Endodermal cell (in vitro differentiated cells): ENCODE measurements around the gene ARFGAP1. TPM values are rescaled to one million over a fixed set of nuclear protein-coding genes. Genes with fewer than 3 reads are reported as not detected.

Experiments used
- DNase-seq: peaks from one replicate; pipeline ENCODE4 v3.0.0-alpha.2; 2017
- H3K27ac ChIP-seq: 2 replicates; pipeline ENCODE4 v1.5.1; 2013; ENCODE audit warnings: mild to moderate bottlenecking, low read depth, low read length, moderate library complexity
- H3K27me3 ChIP-seq: 2 replicates; pipeline ENCODE4 v1.6.1; 2013; ENCODE audit warnings: mild to moderate bottlenecking, low read length, moderate library complexity; ENCODE audit not compliant: insufficient read depth, control insufficient read depth, poor library complexity, severe bottlenecking
- H3K36me3 ChIP-seq: 2 replicates; pipeline ENCODE4 v1.7.0; 2013; ENCODE audit warnings: mild to moderate bottlenecking, low read length, moderate library complexity; ENCODE audit not compliant: control insufficient read depth, insufficient read depth
- H3K4me1 ChIP-seq: one replicate; pipeline ENCODE4 v1.7.0; 2013; ENCODE audit warnings: low read length; ENCODE audit not compliant: control insufficient read depth, insufficient read depth
- H3K4me3 ChIP-seq: 2 replicates; pipeline ENCODE4 v1.5.1; 2013; ENCODE audit warnings: mild to moderate bottlenecking, low read length, moderate library complexity
- H3K9ac ChIP-seq: 2 replicates; pipeline ENCODE4 v1.6.1; 2013; ENCODE audit warnings: mild to moderate bottlenecking, low read length, moderate library complexity; ENCODE audit not compliant: poor library complexity, severe bottlenecking; ENCODE audit errors: extremely low read depth
- H3K9me3 ChIP-seq: 2 replicates; pipeline ENCODE4 v1.6.1; 2013; ENCODE audit warnings: mild to moderate bottlenecking, low read length, moderate library complexity; ENCODE audit not compliant: control insufficient read depth
- H3K27ac Mint-ChIP-seq: 2 replicates; pipeline ENCODE4 v1.8.0; 2020; ENCODE audit warnings: mixed read lengths
- H3K27me3 Mint-ChIP-seq: 2 replicates; pipeline ENCODE4 v1.8.0; 2021; ENCODE audit warnings: mild to moderate bottlenecking, mixed read lengths; ENCODE audit not compliant: insufficient read depth
- H3K36me3 Mint-ChIP-seq: 2 replicates; pipeline ENCODE4 v1.8.0; 2020; ENCODE audit warnings: low read depth, mixed read lengths
- H3K4me1 Mint-ChIP-seq: 2 replicates; pipeline ENCODE4 v1.8.0; 2020; ENCODE audit warnings: mixed read lengths
- H3K4me3 Mint-ChIP-seq: 2 replicates; pipeline ENCODE4 v1.8.0; 2020; ENCODE audit warnings: mild to moderate bottlenecking, moderate library complexity, mixed read lengths
- H3K9me3 Mint-ChIP-seq: 2 replicates; pipeline ENCODE4 v1.8.0; 2020; ENCODE audit warnings: mild to moderate bottlenecking, mixed read lengths
- CTCF ChIP-seq: fragments of 200-600 bp; sonication (generic); conservative IDR thresholded peaks from 2 replicates; pipeline ENCODE4 v1.5.0; 2021; ENCODE audit warnings: antibody characterized with exemption, mild to moderate bottlenecking
- WGBS, 2 experiments: methylation state at CpG; one replicate each; pipeline versions ENCODE4 v1.1.5 to v1.1.7; 2013; ENCODE audit warnings: missing lambda C conversion rate in 2 of 2, mixed read lengths in 1 of 2; ENCODE audit not compliant: insufficient coverage in 1 of 2, insufficient read length in 1 of 2; 5-methylcytosine and 5-hydroxymethylcytosine counted together
- total RNA-seq, 2 donors: library from RNA; stranded (reverse); fragmentation: NEBNext Ultra II Directional in 1 of 2; extraction: Animal tissue kit (Norgen Biotek cat#: 25700) in 1 of 2; gene quantifications; 2 replicates in 1 of 2; 3 replicates in 1 of 2; pipeline ENCODE4 v1.2.1, GENCODE V29; 2021

The ARFGAP1 gene
- total RNA-seq, 2 donors from 2014 or later = 159 to 208 TPM

- peaks cover 53% of the 10 kb centered on the region for H3K27me3 Mint-ChIP-seq
- no peaks in the 10 kb centered on the region for H3K4me1 Mint-ChIP-seq
- peaks cover 54% of the 10 kb centered on the region for H3K27me3 ChIP-seq
- no peaks in the 10 kb centered on the region for H3K36me3 ChIP-seq
- no peak overlapping the region for H3K27ac ChIP-seq
- peaks cover 4% of the 10 kb centered on the region for H3K9me3 Mint-ChIP-seq
- no peak overlapping the region for H3K4me3 ChIP-seq
- WGBS, 2 experiments = 82 to 86% methylated on average over 18 to 31 of the region's 31 CpGs
- no peak for TF ChIP-seq CTCF
- no peaks in the 10 kb centered on the region for H3K36me3 Mint-ChIP-seq
- H3K9me3 ChIP-seq = no peaks in the 10 kb centered on the region
- no peak for DNase-seq
- no peak overlapping the region for H3K4me3 Mint-ChIP-seq
- H3K4me1 ChIP-seq = peaks cover 3% of the 10 kb centered on the region
- no peak overlapping the region for H3K27ac Mint-ChIP-seq
- H3K9ac ChIP-seq = no peak overlapping the region
Observed at GRCh38 chr20:63255931-63256704, 16.5 kb upstream of the ARFGAP1 start.

- no peaks in the 10 kb centered on the region for H3K36me3 ChIP-seq
- Mint-ChIP-seq H3K4me1 (no peaks in the 10 kb centered on the region), H3K27me3 (peaks cover 46% of the 10 kb centered on the region), H3K36me3 (no peaks in the 10 kb centered on the region), H3K27ac (no peak overlapping the region), H3K9me3 (no peaks in the 10 kb centered on the region), H3K4me3 (no peak overlapping the region)
- H3K4me3 ChIP-seq = no peak overlapping the region
- peaks cover 51% of the 10 kb centered on the region for H3K27me3 ChIP-seq
- H3K9ac ChIP-seq = no peak overlapping the region
- peaks cover 3% of the 10 kb centered on the region for H3K4me1 ChIP-seq
- H3K9me3 ChIP-seq = no peaks in the 10 kb centered on the region
- 93 to 94% methylated on average over 4 of the region's 4 CpGs for WGBS, 2 experiments
- DNase-seq = no peak
- TF ChIP-seq CTCF = no peak
- H3K27ac ChIP-seq = no peak overlapping the region
Observed at GRCh38 chr20:63256954-63257353, 15.7 kb upstream of the ARFGAP1 start.

GRCh38 chr20:63257629-63258028, 15.0 kb upstream of the ARFGAP1 start:
- Histone ChIP-seq H3K27ac (no peak overlapping the region), H3K36me3 (no peaks in the 10 kb centered on the region), H3K9me3 (no peaks in the 10 kb centered on the region), H3K27me3 (peaks cover 44% of the 10 kb centered on the region), H3K9ac (no peak overlapping the region), H3K4me1 (peaks cover 3% of the 10 kb centered on the region), H3K4me3 (no peak overlapping the region)
- H3K27ac Mint-ChIP-seq = no peak overlapping the region
- no peaks in the 10 kb centered on the region for H3K9me3 Mint-ChIP-seq
- H3K36me3 Mint-ChIP-seq = no peaks in the 10 kb centered on the region
- H3K4me3 Mint-ChIP-seq = no peak overlapping the region
- peaks cover 39% of the 10 kb centered on the region for H3K27me3 Mint-ChIP-seq
- no peak for TF ChIP-seq CTCF
- DNase-seq = no peak
- 91% methylated on average over 13 of the region's 13 CpGs for WGBS, 2 experiments
- no peaks in the 10 kb centered on the region for H3K4me1 Mint-ChIP-seq
